OCI-LY3 (cell line): ENCODE results near the gene NDUFA8.

Experiments used
- EZH2phosphoT487 ChIP-seq: fragments of 200-600 bp; shearing (Covaris generic); IDR thresholded peaks from 2 replicates; pipeline ENCODE4 v1.6.1; 2018; ENCODE audit warnings: antibody characterized with exemption, mixed run types, low read depth
- TF ChIP-seq, protein P1 (sequence below): fragments of 200-600, 300-600 bp; sonication (generic); IDR thresholded peaks from 2 replicates; pipeline ENCODE4 v1.5.1; 2014; ENCODE audit warnings: antibody characterized with exemption, low read length, low read depth

DNA sequence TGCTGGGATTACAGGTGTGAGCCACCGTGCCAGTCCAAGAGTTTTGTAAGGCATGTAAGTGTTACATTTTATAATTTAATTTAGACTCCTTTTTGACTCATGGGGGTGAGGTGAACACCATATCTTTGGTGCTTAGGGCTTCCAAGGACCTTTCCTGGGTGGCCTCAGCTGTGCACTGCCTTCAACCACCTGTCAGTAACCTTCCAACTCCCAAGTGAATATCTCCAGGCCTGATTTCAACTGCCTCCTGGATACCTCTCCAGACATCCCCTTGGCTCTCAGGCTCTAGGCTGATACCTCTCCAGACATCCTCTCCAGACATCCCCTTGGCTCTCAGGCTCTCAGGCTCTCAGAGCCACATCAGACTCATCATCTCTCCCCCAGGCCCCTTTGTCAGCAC, 35.5 kb downstream of the NDUFA8 start:
- TF ChIP-seq, protein P1, sequence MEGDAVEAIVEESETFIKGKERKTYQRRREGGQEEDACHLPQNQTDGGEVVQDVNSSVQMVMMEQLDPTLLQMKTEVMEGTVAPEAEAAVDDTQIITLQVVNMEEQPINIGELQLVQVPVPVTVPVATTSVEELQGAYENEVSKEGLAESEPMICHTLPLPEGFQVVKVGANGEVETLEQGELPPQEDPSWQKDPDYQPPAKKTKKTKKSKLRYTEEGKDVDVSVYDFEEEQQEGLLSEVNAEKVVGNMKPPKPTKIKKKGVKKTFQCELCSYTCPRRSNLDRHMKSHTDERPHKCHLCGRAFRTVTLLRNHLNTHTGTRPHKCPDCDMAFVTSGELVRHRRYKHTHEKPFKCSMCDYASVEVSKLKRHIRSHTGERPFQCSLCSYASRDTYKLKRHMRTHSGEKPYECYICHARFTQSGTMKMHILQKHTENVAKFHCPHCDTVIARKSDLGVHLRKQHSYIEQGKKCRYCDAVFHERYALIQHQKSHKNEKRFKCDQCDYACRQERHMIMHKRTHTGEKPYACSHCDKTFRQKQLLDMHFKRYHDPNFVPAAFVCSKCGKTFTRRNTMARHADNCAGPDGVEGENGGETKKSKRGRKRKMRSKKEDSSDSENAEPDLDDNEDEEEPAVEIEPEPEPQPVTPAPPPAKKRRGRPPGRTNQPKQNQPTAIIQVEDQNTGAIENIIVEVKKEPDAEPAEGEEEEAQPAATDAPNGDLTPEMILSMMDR, result no peak
- no peak for TF ChIP-seq EZH2phosphoT487
